DND-41 (cell line): ENCODE results near the gene A3GALT2.

Experiments
- ATAC-seq: fragments of 200-7000 bp; cut with Tn5 transposase; 3 replicates; pipeline ENCODE4 v1.9.1; 2021; ENCODE audit warnings: low read depth; ENCODE audit not compliant: insufficient read depth
- DNase-seq: peaks from one replicate; pipeline ENCODE4 v3.0.0-alpha.2; 2020
- H2AFZ ChIP-seq: 2 replicates; pipeline ENCODE4 v1.6.0; 2012; ENCODE audit warnings: low read depth, low read length
- H3K27ac ChIP-seq: 2 replicates; pipeline ENCODE4 v1.5.1; 2012; ENCODE audit warnings: low read length, inconsistent platforms
- H3K27me3 ChIP-seq: fragments of 200-600 bp; sonication (generic); 2 replicates; pipeline ENCODE4 v1.6.0; 2012; ENCODE audit warnings: low read length, mild to moderate bottlenecking, inconsistent platforms; ENCODE audit not compliant: insufficient read depth, poor library complexity
- H3K36me3 ChIP-seq: 2 replicates; pipeline ENCODE4 v1.5.1; 2012; ENCODE audit warnings: low read length, inconsistent platforms; ENCODE audit not compliant: insufficient read depth
- H3K4me1 ChIP-seq: 2 replicates; pipeline ENCODE4 v1.5.1; 2012; ENCODE audit warnings: mild to moderate bottlenecking, low read length; ENCODE audit not compliant: insufficient read depth
- H3K4me2 ChIP-seq: 2 replicates; pipeline ENCODE4 v1.6.0; 2012; ENCODE audit warnings: mild to moderate bottlenecking, moderate library complexity, low read length, inconsistent platforms; ENCODE audit not compliant: insufficient read depth
- H3K4me3 ChIP-seq, 2 experiments: fragments of 200-600 bp in 1 of 2; shearing (Covaris generic) in 1 of 2; 2 replicates each; pipeline ENCODE4 v1.5.1; 2012 to 2016; ENCODE audit warnings: inconsistent platforms in 2 of 2, low read length in 2 of 2, mild to moderate bottlenecking in 2 of 2, low read depth in 1 of 2, moderate library complexity in 1 of 2
- H3K79me2 ChIP-seq: 2 replicates; pipeline ENCODE4 v1.6.0; 2012; ENCODE audit warnings: low read length, inconsistent platforms; ENCODE audit not compliant: insufficient read depth
- H3K9ac ChIP-seq: 2 replicates; pipeline ENCODE4 v1.6.0; 2012; ENCODE audit warnings: low read depth, mild to moderate bottlenecking, inconsistent platforms, low read length, moderate library complexity
- H3K9me3 ChIP-seq: 2 replicates; pipeline ENCODE4 v1.5.1; 2012; ENCODE audit warnings: low read length, moderate library complexity, mild to moderate bottlenecking, inconsistent platforms; ENCODE audit not compliant: insufficient read depth, severe bottlenecking
- H4K20me1 ChIP-seq: 2 replicates; pipeline ENCODE4 v1.6.0; 2012; ENCODE audit warnings: low read length; ENCODE audit not compliant: insufficient read depth
- EZH2 ChIP-seq: IDR thresholded peaks from 3 replicates; pipeline ENCODE4 v1.6.1; 2012; ENCODE audit warnings: borderline replicate concordance, low read depth, mild to moderate bottlenecking, moderate library complexity, low read length, inconsistent platforms; ENCODE audit not compliant: severe bottlenecking
- TF ChIP-seq, protein P1 (sequence below): IDR thresholded peaks from 2 replicates; pipeline ENCODE4 v1.5.1; 2012; ENCODE audit warnings: borderline replicate concordance, low read length, moderate library complexity, mild to moderate bottlenecking; ENCODE audit not compliant: poor library complexity, severe bottlenecking; ENCODE audit errors: extremely low read depth

The A3GALT2 gene

DNA sequence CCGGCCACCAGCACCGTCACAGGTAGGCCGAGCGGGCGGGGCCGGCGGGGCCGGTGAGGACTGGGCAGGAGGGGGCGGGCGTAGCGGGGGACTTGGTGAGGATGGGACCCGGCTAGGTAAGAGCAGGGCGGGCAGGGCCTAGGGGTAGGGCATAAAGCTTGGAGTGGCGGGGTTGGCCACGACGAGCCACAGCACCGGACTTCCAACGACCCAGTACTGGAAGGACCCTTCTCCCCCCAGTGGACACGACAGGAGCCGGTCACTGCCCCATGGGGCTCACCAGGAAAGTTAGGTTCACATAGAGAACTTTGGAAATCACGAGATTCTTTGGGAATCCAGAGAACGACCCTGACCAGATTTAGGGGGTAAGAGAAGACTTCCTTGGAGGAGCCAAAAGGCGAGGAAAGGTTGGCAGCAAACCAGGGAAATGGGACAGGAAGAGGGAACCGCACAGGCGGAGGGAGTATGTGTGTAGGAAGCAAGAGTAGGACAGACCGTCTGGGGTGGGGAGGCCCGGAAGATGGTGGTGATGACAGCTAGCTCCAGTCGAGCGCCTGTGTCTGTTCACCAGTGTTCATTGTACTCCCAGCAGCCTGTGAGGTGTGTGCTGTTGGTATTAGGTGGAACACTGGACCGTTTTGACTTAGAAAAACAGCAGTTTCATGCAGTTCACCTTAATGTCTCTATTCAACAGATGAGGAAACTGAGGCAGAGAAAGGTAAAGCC, 44.2 kb downstream of the A3GALT2 start:
- H3K9me3 ChIP-seq, result no peaks in the 10 kb centered on the region
- H3K27me3 ChIP-seq, result no peaks in the 10 kb centered on the region
- H4K20me1 ChIP-seq, result peaks cover 33% of the 10 kb centered on the region
- H3K4me2 ChIP-seq, result no peak overlapping the region
- H3K36me3 ChIP-seq, result peaks cover 73% of the 10 kb centered on the region
- no peak overlapping the region for H2AFZ ChIP-seq
- H3K79me2 ChIP-seq, result peaks cover 27% of the 10 kb centered on the region
- ATAC-seq (no peak), DNase-seq (no peak)
- H3K9ac ChIP-seq, result no peak overlapping the region
- no peak overlapping the region for H3K27ac ChIP-seq
- no peak overlapping the region for H3K4me3 ChIP-seq
- TF ChIP-seq, protein P1, sequence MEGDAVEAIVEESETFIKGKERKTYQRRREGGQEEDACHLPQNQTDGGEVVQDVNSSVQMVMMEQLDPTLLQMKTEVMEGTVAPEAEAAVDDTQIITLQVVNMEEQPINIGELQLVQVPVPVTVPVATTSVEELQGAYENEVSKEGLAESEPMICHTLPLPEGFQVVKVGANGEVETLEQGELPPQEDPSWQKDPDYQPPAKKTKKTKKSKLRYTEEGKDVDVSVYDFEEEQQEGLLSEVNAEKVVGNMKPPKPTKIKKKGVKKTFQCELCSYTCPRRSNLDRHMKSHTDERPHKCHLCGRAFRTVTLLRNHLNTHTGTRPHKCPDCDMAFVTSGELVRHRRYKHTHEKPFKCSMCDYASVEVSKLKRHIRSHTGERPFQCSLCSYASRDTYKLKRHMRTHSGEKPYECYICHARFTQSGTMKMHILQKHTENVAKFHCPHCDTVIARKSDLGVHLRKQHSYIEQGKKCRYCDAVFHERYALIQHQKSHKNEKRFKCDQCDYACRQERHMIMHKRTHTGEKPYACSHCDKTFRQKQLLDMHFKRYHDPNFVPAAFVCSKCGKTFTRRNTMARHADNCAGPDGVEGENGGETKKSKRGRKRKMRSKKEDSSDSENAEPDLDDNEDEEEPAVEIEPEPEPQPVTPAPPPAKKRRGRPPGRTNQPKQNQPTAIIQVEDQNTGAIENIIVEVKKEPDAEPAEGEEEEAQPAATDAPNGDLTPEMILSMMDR, result no peak
- no peak for TF ChIP-seq EZH2
- no peaks in the 10 kb centered on the region for H3K4me1 ChIP-seq

DNA sequence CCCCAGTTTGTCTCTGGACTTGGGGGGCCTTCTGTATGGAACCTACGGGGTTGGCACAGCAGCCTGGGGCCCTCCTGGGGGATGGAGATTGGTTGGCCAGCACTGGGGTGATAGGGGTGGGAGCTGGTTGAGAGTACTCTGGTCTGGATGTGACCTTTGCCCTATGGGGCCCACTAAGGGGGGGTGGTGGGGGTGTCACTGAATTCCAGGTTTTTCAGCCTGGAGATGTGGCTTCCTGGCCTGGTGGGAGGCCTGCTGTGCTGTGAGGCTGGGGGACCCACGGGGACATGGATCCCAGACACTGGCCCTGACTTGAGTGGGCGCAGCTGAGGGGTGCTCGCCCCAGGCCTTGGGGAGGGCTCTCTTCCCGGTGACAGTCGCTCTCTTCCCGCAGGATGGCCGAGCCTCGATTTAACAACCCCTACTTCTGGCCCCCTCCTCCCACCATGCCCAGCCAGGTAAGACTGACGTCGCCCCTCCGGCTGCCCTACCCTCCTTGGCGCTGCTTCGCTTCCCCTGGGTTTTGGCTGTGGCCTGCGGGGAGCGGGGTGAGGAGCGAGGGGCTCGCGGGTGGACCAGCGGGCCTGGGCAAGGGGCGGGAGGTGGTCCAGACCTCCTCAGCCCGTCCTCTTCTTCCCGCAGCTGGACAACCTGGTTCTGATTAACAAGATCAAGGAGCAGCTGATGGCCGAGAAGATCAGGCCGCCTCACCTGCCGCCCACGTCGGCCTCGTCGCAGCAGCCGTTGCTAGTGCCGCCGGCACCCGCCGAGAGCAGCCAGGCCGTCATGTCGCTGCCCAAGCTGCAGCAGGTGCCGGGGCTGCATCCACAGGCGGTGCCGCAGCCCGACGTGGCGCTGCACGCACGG, 45.0 kb downstream of the A3GALT2 start:
- Histone ChIP-seq H3K36me3 (peaks cover 73% of the 10 kb centered on the region), H3K4me1 (no peaks in the 10 kb centered on the region), H3K27me3 (no peaks in the 10 kb centered on the region), H3K4me2 (no peak overlapping the region), H3K27ac (no peak overlapping the region), H3K4me3 (no peak overlapping the region), H3K79me2 (peaks cover 34% of the 10 kb centered on the region), H3K9me3 (no peaks in the 10 kb centered on the region), H4K20me1 (peaks cover 41% of the 10 kb centered on the region), H2AFZ (no peak overlapping the region), H3K9ac (no peak overlapping the region)
- DNase-seq, result no peak
- ATAC-seq, result no peak
- TF ChIP-seq, protein P1, result no peak
- no peak for TF ChIP-seq EZH2

DNA sequence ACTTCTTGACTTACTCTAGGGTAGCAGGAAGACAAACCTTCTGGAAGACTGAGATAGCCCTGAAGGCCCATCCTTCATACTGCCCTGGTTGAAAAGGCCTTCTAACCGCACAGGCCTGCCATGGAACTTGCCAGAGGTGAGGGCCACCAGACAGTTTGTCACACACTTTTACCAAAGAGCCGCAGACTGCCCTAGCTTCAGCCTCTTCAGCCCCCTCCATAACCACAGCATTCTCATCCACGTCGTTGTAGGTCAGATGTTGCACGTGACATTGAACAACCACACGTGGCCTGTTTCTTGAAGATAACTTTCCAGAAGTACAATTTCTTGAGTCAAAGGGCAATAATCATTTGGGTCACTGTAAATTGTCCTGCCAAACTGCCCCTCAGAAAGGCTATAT, 45.7 kb downstream of the A3GALT2 start:
- no peaks in the 10 kb centered on the region for H3K4me1 ChIP-seq
- peaks cover 40% of the 10 kb centered on the region for H3K79me2 ChIP-seq
- H3K9me3 ChIP-seq, result no peaks in the 10 kb centered on the region
- peaks cover 48% of the 10 kb centered on the region for H4K20me1 ChIP-seq
- no peak overlapping the region for H2AFZ ChIP-seq
- H3K27me3 ChIP-seq, result no peaks in the 10 kb centered on the region
- no peak overlapping the region for H3K9ac ChIP-seq
- DNase-seq, result no peak
- no peak overlapping the region for H3K4me3 ChIP-seq
- peaks cover 72% of the 10 kb centered on the region for H3K36me3 ChIP-seq
- H3K4me2 ChIP-seq, result no peak overlapping the region
- TF ChIP-seq, protein P1, result no peak
- no peak for TF ChIP-seq EZH2
- ATAC-seq, result no peak
- no peak overlapping the region for H3K27ac ChIP-seq
